GM21526 (cell line): ENCODE results near the gene LEPROT.
"Not testable (repeated sequence)": the region's sequence is repeated elsewhere in the genome, so short reads cannot be mapped to it uniquely, and the experiment has no call there.

Source experiments
- ATAC-seq: cut with Tn5 transposase; IDR thresholded peaks from one replicate; pipeline ENCODE4 v1.9.1; 2021; ENCODE audit warnings: moderate library complexity; ENCODE audit not compliant: unreplicated experiment, low FRiP score

LEPROT gene, protein sequence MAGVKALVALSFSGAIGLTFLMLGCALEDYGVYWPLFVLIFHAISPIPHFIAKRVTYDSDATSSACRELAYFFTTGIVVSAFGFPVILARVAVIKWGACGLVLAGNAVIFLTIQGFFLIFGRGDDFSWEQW

DNA sequence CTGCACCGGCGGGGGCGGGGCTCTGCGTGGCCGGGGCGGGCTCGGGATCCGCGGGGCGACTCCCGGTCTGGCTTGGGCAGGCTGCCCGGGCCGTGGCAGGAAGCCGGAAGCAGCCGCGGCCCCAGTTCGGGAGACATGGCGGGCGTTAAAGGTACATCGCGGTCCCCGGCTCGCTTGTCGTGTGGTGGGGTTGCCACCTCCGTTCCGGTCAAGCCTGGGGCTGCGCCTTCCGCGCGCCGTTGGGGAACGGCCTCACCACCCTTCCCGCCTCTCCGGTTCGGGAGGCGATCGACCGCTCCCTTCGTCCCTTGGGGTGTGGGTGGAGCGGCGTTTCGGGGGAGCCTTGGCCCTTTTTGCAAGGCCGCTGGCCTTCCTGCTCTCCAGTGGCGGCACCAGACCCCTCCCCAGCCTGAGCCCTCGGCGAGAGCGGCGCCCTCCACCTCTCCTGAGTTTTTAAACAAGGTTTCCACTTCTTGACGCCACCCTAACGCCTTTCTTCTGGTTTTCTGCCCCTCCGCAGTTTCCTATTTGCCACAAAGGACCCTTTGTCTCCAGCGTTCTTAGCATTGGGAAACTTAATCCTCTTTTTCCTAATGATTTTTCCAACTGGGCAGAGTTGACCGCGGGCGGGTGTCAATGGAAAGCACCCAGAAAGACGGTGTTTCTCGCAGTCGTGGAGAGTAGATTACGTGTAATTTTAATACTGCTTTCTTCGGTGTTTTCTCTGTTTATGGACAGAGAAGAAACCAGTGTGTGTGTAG is at the start of gene LEPROT, which contains the start of gene LEPR:
Gene LEPROT, plus strand, starts transcription at position 79 of the 761 bp plus-strand sequence. Its CDS starts 57 bp downstream, at position 136.
Gene LEPR, plus strand, starts transcription at position 79 of the 761 bp plus-strand sequence. CDS start 144,898 bp downstream, outside the sequence.
- peak; percentile 55 for ATAC-seq

DNA sequence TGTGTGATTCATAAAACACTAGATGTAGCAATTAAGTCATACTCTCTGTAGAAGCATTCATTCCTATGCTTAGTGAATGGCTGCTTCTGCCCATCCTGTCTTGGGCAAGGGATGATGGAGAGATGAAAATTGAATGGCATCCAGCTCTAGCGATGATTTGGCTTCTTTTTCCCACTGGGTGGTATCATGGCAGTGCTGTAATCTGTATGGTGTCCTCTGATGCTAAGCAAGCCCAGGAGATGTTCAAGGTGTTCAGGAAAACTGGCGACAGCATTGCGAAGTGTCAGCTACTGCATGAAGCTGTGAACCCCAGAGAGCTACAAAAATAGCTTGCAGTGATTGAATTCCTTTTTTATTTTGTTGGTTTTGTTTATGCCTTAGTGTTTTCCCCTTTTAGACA is 48.9 kb upstream of the LEPROT start:
- no peak for ATAC-seq

DNA sequence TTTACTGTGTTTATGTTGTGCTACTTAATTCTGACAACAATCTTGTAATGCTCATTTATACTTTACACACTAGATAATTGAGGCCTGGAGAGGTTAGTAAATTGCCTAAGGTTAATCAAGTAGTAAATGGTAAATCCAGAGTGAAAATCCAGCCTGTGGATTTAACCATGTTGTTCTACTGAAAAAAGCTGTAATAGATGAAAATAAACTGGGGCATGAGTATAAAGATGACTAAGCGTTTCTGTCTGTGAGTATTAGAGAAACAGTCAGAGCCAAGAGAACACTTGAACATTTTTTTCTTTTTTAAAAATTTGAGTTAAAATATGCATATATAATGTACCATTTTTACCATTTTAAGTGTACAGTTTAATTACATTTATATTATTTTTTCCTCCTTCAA is 47.9 kb upstream of the LEPROT start:
- no peak for ATAC-seq

DNA sequence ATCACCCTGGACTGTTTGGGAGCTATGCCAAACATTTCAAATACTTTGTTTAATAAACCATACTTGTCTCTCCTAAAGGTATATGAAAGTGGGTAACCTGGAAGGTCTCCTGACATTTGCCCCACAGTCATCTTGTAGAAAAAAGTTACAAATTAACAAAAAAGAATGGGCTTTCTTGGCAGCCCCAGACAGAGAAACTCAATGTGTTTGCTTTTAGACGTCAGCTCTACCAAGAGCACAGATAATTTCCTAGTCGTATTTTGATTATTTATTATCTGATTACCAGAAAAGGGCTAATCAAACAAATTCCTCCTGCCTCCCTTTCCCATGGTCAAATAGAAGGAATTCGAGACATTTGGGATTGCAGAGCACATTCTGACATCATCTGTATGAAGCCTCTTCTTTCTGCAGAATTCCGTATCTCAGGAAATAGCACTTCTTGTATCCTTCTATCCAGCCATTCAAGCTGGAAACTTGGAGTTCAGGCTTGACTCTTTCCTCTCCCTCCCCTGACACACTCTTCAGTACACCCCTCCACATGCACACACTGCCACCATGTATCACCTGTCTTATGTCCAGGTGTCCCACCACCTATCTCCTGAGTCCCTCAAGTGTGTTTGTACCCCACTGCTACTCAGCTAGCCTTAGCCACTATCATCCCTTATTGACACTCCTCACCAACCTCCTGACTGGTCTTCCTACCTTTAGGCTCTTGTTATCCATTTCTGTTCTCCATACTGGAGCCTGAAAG is 42.8 kb upstream of the LEPROT start:
- no peak for ATAC-seq

DNA sequence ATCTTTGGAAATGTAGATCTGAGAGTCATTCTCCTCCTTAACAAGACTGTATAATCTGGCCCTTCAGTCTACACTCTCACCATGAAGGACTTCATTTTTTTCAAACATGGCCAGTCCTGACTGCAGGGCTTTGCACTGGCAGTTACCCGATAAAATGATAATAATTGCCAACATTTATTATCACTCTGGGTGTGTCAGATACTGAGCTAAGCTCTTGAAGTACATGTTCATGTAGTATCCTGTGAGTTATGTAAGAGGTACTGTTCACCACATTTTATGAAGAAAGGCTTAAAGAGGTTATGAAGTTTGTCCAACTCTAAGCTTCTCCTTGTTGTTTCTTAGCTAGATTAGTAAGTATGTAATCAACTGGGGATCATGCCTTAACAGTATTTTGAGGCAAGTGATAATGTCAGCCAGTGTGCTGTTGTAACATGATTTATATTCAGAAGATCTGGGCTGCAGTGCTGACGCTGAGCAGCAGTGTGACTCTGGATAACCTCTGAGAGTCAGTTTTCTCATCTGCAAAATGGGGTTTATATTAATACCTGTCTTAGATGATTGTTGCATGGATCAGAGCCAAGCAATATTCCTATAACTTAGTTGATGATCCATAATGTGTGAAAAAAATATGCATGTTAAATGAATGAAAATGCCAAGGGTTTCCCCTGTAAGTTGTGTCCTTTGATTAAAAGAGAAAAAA is 42.1 kb upstream of the LEPROT start:
- ATAC-seq = no peak

DNA sequence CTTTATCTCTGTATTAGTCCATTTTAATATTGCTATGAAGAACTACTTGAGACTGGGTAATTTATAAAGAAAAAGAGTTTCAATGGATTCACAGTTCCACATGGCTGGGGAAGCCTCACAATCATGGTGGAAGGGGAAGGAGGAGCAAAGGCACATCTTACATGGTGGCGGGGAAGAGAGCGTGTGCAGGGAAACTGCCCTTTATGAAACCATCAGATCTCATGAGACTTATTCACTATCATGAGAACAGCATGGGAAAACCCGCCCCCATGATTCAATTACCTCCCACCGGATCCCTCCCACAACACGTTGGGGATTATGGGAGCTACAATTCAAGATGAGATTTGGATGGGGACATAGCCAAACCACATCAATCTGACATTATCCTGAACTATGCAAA is 36.0 kb upstream of the LEPROT start:
- not testable (repeated sequence) for ATAC-seq

DNA sequence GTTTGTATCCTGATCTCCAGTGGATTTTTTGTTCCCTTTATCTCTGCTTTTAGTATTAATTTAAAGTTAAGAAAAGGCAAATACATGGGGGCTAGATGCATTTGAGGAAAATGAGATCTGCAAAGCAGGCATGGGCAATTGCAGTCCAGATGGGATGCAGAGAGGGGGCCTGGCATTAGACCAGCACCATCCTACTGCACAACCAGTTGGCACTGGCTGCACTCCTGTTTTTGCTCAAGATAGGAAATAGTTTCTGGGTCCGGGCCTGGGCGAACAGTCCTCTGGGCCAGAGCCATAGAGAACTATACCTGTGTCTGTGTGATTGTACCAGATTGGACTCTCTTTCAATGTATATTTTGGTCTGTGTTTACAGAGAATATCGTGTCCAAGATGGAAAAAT is 34.0 kb upstream of the LEPROT start:
- ATAC-seq = no peak

DNA sequence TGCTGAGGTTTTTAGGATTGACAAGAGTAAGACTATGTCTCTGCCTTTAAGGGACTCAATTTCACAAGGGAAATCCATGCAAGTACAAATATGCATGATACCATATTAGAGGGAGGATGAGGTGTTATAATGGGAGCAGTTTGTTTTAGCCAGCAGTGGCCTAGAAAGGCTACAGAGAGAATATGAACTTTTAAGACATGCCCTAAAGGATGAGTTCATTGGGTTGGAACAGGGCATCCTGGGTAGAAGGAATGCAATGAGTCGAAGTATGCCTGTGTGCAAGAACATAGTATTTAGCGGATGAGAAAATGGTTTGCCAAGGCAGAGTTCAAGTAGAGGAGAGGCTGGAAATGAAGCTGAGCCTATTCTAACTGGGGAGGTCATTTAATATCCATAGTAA is 32.6 kb upstream of the LEPROT start:
- ATAC-seq = no peak

DNA sequence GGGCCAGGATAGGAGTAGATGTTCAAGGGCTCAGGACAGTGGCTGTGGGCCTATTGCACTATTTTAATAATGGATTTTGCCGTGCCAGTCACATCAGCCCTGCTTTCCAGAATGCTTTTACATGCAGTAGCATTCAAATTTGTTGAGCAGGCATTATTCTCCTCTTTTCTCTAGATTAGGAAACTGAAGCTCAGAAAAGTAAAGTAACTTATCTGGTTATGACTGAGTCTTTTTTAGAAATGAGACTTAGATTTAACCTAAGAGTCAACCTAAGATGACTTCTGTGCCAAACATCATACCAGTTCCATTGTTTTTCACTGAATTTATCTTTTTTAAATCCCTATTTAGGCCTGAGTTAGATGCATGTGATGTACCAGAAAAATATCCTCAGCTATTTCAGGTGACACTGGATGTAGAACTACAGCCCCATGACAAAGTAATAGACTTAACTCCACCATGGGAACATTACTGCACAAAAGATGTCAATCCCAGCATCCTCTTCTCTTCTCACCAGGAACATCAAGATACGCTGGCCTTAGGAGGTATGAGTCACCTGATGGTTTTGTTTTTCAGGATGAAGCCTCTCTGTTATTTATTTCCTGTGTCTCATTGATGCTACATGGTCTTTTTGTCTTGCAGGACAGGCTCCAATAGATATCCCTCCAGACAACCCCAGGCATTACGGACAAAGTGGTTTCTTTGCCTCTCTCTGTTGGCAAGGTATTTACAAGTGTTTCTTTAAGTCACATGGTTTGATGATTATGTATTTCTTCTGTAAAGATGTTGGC is 31.4 kb upstream of the LEPROT start:
- ATAC-seq = no peak

DNA sequence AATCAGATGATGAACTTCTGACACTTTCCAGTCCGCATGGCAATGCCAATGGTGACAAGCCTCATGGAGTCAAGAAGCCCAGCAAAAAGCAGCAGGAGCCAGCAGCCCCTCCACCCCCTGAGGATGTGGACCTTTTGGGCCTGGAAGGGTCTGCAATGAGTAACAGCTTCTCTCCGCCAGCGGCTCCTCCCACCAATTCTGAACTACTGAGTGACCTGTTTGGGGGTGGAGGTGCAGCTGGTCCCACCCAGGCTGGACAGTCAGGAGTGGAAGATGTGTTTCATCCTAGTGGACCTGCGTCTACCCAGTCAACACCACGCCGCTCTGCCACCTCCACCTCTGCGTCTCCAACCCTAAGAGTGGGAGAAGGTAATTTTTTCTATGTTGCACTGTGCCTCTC is 28.0 kb upstream of the LEPROT start:
- ATAC-seq = no peak

DNA sequence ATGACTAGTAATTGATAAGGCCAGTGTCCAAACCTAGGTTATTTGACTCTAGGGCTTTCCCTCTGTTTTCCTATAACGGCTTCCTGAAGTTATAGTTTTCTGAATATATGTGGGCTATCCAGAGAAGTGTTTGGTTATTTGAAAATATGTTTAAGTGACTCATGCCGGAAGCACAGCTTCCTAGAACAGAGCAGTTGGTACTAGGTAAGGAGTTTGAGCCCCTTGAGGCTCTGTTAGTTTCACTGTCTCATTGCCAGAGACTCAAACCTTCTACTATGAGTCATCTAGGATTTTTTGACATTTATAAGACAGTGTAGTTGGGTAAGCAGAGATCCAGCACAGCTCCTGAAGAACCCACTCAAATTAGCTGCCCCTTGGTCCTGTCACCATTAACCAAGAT is 27.1 kb upstream of the LEPROT start:
- peak; percentile 83 for ATAC-seq

DNA sequence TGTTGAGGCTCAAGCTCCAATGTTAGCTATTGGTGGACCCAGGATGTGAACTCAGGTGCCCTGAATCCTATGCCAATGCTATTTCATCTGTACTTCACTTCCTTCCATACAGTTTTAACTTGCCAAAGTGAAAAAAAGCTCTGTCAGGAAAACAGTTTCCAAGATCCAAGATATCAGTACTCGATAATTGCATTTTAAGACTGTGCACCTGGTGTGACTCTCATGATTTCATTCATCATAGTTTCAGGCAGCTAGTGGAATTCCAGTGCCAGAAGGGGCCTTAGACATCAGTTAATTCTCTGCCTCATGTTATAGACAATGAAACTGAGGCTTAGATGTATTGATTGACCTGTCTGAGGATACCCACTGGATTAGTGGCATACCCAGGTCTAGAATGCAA is 26.5 kb upstream of the LEPROT start:
- ATAC-seq = no peak

DNA sequence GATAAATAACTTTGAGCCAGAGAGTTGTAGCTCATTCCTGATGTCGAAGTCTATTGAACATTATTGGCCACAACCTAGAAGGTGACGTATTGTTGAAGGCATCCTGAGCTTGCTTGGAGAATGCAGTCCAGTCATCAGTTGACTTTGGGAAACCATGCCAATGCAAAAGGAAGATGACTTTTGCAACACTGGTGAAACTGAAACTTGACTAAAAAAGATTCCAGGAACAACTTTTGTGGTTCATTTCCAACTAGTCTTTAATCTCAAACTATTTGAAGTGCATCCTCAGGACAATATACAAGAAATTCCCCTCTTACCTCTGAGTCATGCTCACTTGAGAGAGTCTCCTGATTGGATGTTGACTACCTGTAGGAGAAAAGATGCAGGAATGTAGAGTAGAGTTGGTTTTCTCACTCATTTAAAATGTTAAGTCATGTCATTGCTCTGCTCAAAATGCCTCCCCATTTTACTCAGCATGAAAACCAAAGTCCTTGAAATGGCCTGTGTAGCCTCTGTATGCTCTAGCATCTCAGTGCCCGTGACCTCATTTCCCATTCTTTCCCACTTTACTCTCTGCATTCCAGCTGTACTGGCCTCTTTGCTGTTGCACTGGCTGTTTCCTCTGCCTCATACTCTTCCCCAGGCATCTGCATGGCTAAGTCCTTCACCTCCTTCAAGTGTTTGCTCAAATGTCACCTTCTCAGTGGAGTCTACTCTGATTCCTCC is 24.4 kb upstream of the LEPROT start:
- no peak for ATAC-seq

DNA sequence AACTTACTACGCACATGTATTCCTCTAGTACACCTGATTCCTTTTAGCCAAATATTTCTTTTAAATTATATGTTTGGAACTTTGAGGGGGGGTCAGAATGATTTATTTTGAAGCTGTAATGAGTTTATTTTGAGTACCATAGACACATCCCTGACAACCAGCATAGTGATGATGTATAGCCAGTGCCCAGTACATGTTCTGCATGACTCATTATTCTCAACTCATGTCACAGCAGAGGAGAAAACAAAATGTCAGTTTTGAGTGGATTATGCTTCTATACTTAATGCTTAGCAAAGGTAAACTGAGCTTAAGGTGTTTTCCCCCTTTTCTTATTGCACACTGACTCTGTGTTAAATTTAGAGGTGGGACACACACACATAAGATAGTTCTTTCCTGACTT is 22.4 kb upstream of the LEPROT start:
- ATAC-seq = no peak

DNA sequence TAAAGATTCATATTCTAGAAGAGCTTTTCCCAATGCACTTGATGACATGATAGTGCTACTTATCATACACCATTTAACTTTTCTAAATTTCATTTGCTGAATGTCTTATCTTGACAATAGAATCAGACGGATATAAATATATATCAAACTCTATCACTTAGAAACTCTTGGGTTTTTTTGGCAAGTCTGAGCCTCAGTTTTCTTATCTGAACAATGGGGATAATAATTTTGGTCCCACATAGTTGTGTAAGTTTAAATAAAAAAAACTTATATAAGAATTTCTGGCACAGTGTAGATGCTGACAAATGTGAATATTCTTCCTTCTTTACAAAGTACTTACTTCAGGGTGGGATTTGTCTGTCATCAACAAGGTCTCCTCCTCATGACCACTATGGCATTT is 21.5 kb upstream of the LEPROT start:
- no peak for ATAC-seq

DNA sequence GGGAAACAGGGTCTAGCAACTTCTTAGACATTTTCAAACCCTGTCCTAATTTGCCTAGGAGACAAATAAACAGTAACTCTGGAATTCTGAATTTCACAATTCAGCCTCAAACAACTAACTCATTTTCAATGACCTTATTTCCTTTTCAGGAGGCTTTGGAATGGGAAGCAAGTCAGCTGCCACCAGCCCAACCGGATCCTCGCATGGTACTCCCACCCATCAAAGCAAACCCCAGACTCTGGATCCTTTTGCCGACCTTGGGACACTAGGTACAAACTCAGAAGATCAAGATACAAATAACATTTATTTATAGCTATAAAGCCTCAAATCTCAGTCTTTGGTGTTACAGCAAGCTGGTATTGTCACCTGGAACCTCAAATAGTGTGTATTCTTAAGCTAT is 18.9 kb upstream of the LEPROT start:
- ATAC-seq = no peak

DNA sequence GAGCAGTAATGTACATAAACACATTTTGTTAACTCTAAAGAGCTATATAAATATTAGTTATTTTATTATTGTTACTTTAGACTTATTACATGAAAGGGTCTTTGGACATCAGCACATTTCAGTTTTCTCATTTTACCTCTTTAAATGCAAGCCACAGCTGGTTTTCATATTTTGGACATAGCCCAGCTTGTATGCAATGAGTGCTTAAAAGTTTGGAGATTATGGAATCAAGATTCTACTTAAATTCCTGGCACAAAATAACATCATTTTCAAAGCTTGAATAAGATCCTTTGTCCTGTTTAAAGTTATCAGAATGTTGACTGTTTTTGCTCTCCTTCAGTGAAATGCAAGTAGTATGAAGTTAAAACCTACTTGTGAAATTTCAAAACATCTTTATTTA is 15.5 kb upstream of the LEPROT start:
- ATAC-seq = no peak

DNA sequence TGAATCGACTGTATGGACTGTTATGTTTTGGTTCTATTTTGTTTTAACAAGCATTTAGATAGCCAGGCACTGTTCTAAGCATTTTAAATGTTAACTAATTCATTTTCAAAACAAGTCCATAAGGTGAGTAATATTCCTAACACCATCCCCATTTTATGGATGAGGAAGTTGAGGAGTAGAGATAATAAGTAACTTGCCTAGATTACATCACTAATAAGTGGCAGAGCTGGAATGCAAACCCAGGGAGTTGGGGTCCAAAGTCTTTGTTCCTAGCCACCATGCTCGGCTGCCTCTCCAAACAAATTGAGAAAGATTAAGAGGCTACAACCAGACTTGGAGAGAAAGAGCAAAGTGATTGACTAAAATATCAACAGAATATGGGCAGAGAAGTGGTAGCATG is 12.6 kb upstream of the LEPROT start:
- no peak for ATAC-seq

DNA sequence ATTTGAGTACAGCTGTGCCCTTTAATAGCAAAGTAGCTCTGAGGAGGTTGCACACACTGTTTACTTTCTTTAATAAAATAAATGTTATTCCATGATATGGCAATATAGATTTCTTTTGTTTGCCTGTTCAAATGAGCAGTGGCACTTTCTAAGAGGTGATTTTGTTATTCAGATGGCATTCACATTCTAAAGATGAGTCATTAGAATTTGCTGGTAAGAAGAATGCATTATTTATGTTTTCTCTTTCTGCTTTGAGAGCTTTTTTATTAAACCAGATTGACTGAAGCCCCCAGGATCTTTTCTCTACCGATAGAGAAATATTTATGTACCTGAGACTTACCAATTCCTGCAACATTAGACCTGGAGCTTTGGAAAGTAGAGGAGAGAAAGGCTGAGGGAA is 11.2 kb upstream of the LEPROT start:
- no peak for ATAC-seq
